ENCODE data around the gene TRPC4.

The TRPC4 gene

DNA sequence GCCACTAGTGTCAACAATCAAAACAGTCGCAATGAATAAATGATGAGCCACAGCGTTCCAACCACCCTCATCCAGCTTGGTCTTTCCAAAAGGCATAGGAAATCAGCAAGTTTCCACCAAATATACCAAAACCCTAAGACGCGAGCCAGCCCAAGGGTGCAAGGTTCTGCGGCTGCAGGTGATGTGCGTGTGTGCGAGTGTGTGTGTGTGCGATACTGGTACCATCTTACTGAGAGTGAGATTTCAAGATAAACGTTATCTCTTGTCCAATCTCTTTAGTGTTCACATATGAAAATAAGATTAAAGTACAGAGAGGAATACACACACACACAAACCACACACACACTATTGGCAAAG is 895 bp upstream of the TRPC4 start:
- no peaks in the 10 kb centered on the region for H3K36me3 ChIP-seq (ENCODE audit: insufficient read depth, low read length)
- TF ChIP-seq EZH2 (IDR thresholded peaks at IDR 0.05): no peak
- no peak for TF ChIP-seq POLR2AphosphoS5 (IDR thresholded peaks at IDR 0.05; ENCODE audit: borderline replicate concordance, low read depth, low read length)
- TF ChIP-seq FOXP2 (optimal IDR thresholded peaks at IDR 0.05; ENCODE audit: control extremely low read depth, extremely low read length, insufficient read depth): no peak
- no peak overlapping the region for H3K9ac ChIP-seq (ENCODE audit: insufficient read length)
- DNase-seq (ENCODE audit: low read depth, low spot score): no peak
- H3K9me3 ChIP-seq (ENCODE audit: low read depth, low read length): no peaks in the 10 kb centered on the region
- no peak overlapping the region for H3K27ac ChIP-seq
- no peak overlapping the region for H3K4me3 ChIP-seq

- DNase-seq (ENCODE audit: low read depth, low spot score): no peak
- no peaks in the 10 kb centered on the region for H3K9me3 ChIP-seq (ENCODE audit: low read depth, low read length)
- no peak overlapping the region for H3K4me3 ChIP-seq
- no peak for TF ChIP-seq EZH2 (IDR thresholded peaks at IDR 0.05)
- no peak for TF ChIP-seq POLR2AphosphoS5 (IDR thresholded peaks at IDR 0.05; ENCODE audit: borderline replicate concordance, low read depth, low read length)
- TF ChIP-seq FOXP2 (optimal IDR thresholded peaks at IDR 0.05; ENCODE audit: control extremely low read depth, extremely low read length, insufficient read depth): no peak
- no peak overlapping the region for H3K27ac ChIP-seq
- H3K36me3 ChIP-seq (ENCODE audit: insufficient read depth, low read length): no peaks in the 10 kb centered on the region
- no peak overlapping the region for H3K9ac ChIP-seq (ENCODE audit: insufficient read length)
These were observed 141 bp downstream of the TRPC4 start for GRCh38 chr13:37869506-37869755.

DNA sequence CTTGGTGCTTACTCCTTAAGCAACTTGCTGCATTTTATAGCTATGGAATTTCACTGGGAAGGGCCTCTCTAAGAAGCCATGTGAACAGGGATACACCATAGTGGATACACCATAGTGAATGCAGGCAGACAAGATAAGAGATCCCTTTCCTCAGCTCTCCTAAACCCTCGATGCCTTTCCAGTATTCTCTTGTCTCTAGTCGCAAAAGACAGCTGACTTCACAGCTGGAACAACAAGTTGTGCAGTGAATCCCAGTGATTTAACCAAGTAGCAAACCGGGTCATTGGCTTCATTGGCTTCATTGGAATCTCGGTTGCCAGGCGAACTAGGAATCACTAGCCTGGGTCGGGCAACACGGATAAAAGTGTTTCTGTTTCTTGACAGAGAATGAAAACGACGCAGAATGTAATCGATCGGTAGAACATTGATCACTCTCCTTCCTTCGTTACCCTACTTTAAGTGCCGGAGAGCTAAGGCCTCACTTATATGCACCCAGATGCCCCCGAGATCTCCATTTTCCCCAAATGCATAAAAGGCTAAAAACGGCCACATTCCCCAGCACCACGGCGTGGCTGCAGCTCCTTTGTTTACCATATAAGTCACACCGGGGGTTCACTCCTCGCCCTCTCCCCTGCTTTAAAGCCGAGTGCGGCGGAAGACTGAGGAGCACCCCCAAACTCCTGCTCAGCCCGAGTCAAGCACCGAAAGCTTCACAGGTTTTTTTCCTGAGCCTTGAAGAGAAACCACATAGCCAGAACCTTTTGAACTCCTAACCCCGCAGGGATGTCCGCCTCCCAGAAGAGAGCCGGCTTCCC is 674 bp downstream of the TRPC4 start:
- Histone ChIP-seq H3K36me3 (ENCODE audit: insufficient read depth, low read length) (no peaks in the 10 kb centered on the region), H3K9me3 (ENCODE audit: low read depth, low read length) (no peaks in the 10 kb centered on the region), H3K4me3 (no peak overlapping the region), H3K27ac (no peak overlapping the region), H3K9ac (ENCODE audit: insufficient read length) (no peak overlapping the region)
- TF ChIP-seq FOXP2 (optimal IDR thresholded peaks at IDR 0.05; ENCODE audit: control extremely low read depth, extremely low read length, insufficient read depth) (no peak), EZH2 (IDR thresholded peaks at IDR 0.05) (peak; percentile 77)
- no peak for DNase-seq (ENCODE audit: low read depth, low spot score)

- Histone ChIP-seq H3K36me3 (ENCODE audit: insufficient read depth, low read length) (no peaks in the 10 kb centered on the region), H3K9me3 (ENCODE audit: low read depth, low read length) (no peaks in the 10 kb centered on the region), H3K4me3 (no peak overlapping the region), H3K27ac (no peak overlapping the region), H3K9ac (ENCODE audit: insufficient read length) (no peak overlapping the region)
- TF ChIP-seq EZH2 (IDR thresholded peaks at IDR 0.05): no peak
- no peak for TF ChIP-seq FOXP2 (optimal IDR thresholded peaks at IDR 0.05; ENCODE audit: control extremely low read depth, extremely low read length, insufficient read depth)
- no peak for DNase-seq (ENCODE audit: low read depth, low spot score)
These were observed 5.9 kb downstream of the TRPC4 start for GRCh38 chr13:37863708-37864107.

DNA sequence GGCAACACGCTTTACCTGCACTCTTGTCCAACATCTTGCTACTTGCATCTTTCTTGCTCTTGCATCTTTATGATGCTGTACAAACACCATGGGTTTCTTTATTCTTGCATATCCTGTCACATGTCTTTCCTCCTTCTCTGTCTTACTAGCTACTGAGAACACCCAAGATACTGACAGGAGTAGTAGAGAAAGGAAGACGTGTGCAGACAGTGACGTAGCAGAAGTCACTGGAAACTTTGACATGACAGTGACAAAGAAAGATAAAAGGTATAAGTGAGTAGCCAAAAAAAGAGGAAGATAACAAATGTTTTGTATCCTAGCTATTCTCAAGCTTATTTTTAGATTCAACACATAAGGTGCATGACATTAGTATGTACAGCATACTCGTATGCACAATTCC is 34.2 kb downstream of the TRPC4 start:
- TF ChIP-seq EZH2 (IDR thresholded peaks at IDR 0.05): no peak
- no peak for TF ChIP-seq FOXP2 (optimal IDR thresholded peaks at IDR 0.05; ENCODE audit: control extremely low read depth, extremely low read length, insufficient read depth)
- TF ChIP-seq POLR2AphosphoS5 (IDR thresholded peaks at IDR 0.05; ENCODE audit: borderline replicate concordance, low read depth, low read length): no peak
- H3K27ac ChIP-seq: no peak overlapping the region
- no peak overlapping the region for H3K4me3 ChIP-seq

GRCh38 chr13:37833411-37833810 is 36.2 kb downstream of the TRPC4 start:
- no peak overlapping the region for H3K27ac ChIP-seq
- TF ChIP-seq FOXP2 (optimal IDR thresholded peaks at IDR 0.05; ENCODE audit: control extremely low read depth, extremely low read length, insufficient read depth) (no peak), EZH2 (IDR thresholded peaks at IDR 0.05) (no peak), POLR2AphosphoS5 (IDR thresholded peaks at IDR 0.05; ENCODE audit: borderline replicate concordance, low read depth, low read length) (no peak)

More for the DNA sequence above, 34.2 kb downstream of the TRPC4 start:
- DNase-seq (ENCODE audit: low read depth, low spot score): no peak
- Histone ChIP-seq H3K9ac (ENCODE audit: insufficient read length) (no peak overlapping the region), H3K36me3 (ENCODE audit: insufficient read depth, low read length) (no peaks in the 10 kb centered on the region), H3K9me3 (ENCODE audit: low read depth, low read length) (no peaks in the 10 kb centered on the region)

DNA sequence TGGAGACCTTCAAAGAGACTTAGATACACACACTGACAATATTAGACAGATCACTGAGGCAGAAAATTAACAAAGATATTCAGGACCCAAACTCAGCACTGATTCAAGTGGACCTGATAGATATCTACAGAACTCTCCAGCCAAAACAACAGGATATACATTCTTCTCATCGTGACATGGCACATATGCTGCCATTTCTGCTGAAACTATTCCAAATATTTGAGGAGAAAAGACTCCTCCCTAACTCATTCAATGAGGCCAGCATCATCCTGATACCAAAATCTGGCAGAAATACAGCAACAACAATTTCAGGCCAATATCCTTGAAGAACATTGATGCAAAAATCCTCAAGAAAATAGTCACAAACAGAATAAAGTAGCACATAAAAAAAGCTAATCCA is 53.3 kb downstream of the TRPC4 start:
- TF ChIP-seq FOXP2 (optimal IDR thresholded peaks at IDR 0.05; ENCODE audit: control extremely low read depth, extremely low read length, insufficient read depth) (no peak), POLR2AphosphoS5 (IDR thresholded peaks at IDR 0.05; ENCODE audit: borderline replicate concordance, low read depth, low read length) (no peak), EZH2 (IDR thresholded peaks at IDR 0.05) (no peak)
- Histone ChIP-seq H3K27ac (no peak overlapping the region), H3K9ac (ENCODE audit: insufficient read length) (no peak overlapping the region), H3K9me3 (ENCODE audit: low read depth, low read length) (no peaks in the 10 kb centered on the region), H3K36me3 (ENCODE audit: insufficient read depth, low read length) (no peaks in the 10 kb centered on the region), H3K4me3 (no peak overlapping the region)
- DNase-seq (ENCODE audit: low read depth, low spot score): no peak

More at GRCh38 chr13:37833411-37833810, 36.2 kb downstream of the TRPC4 start:
- no peak overlapping the region for H3K4me3 ChIP-seq
- no peaks in the 10 kb centered on the region for H3K9me3 ChIP-seq (ENCODE audit: low read depth, low read length)
- no peak overlapping the region for H3K9ac ChIP-seq (ENCODE audit: insufficient read length)
- no peaks in the 10 kb centered on the region for H3K36me3 ChIP-seq (ENCODE audit: insufficient read depth, low read length)
- DNase-seq (ENCODE audit: low read depth, low spot score): no peak

- no peak for DNase-seq (ENCODE audit: low read depth, low spot score)
- H3K9ac ChIP-seq (ENCODE audit: insufficient read length): no peak overlapping the region
- no peak overlapping the region for H3K4me3 ChIP-seq
- H3K9me3 ChIP-seq (ENCODE audit: low read depth, low read length): no peaks in the 10 kb centered on the region
- H3K27ac ChIP-seq: no peak overlapping the region
- no peaks in the 10 kb centered on the region for H3K36me3 ChIP-seq (ENCODE audit: insufficient read depth, low read length)
- no peak for TF ChIP-seq POLR2AphosphoS5 (IDR thresholded peaks at IDR 0.05; ENCODE audit: borderline replicate concordance, low read depth, low read length)
These were observed 58.1 kb downstream of the TRPC4 start for GRCh38 chr13:37811441-37811840.

DNA sequence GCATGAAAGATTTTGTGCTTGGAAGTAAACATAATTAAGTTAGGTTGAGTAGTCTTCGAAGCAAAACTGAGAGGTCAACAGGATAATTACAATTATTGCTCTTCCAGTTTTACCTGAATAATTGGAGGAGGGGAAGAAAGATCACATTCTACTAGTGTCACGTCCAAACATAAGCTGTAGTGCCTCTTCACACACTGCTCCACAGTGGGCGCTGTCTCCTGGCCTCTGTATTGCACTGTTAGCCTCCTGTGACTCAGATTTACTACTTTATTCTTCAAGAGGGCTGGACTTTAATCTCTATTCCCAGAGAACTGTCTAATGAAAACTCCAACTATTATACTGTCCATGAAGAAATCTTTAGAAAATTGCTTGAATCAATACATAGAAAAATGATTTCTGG is 62.9 kb downstream of the TRPC4 start:
- H3K4me3 ChIP-seq: no peak overlapping the region
- H3K36me3 ChIP-seq (ENCODE audit: insufficient read depth, low read length): no peaks in the 10 kb centered on the region
- TF ChIP-seq EZH2 (IDR thresholded peaks at IDR 0.05) (no peak), FOXP2 (optimal IDR thresholded peaks at IDR 0.05; ENCODE audit: control extremely low read depth, extremely low read length, insufficient read depth) (no peak), POLR2AphosphoS5 (IDR thresholded peaks at IDR 0.05; ENCODE audit: borderline replicate concordance, low read depth, low read length) (no peak)
- H3K9me3 ChIP-seq (ENCODE audit: low read depth, low read length): no peaks in the 10 kb centered on the region
- no peak for DNase-seq (ENCODE audit: low read depth, low spot score)
- H3K9ac ChIP-seq (ENCODE audit: insufficient read length): no peak overlapping the region
- H3K27ac ChIP-seq: no peak overlapping the region
